Measurements from ENCODE around the gene TRIM56.
"Not testable (repeated sequence)": the region's sequence is repeated elsewhere in the genome, so short reads cannot be mapped to it uniquely, and the experiment has no call there.

TRIM56 gene

GRCh38 chr7:101112233-101112632, 27.0 kb downstream of the TRIM56 start:
- H3K9me3 Mint-ChIP-seq: no peaks in the 10 kb centered on the region
- peaks cover 13% of the 10 kb centered on the region for H3K27me3 Mint-ChIP-seq
- H3K27ac Mint-ChIP-seq: no peak overlapping the region
- ATAC-seq (ENCODE audit: low read depth) (no peak), DNase-seq (ENCODE audit: low spot score in 2 of 2) (no peak)
- H3K4me3 Mint-ChIP-seq: no peak overlapping the region
- H3K36me3 Mint-ChIP-seq: no peaks in the 10 kb centered on the region
- H3K4me1 Mint-ChIP-seq: no peaks in the 10 kb centered on the region

- H3K9me3 Mint-ChIP-seq; DNase-seq (ENCODE audit: low spot score in 2 of 2); H3K4me1 Mint-ChIP-seq; H3K27me3 Mint-ChIP-seq; H3K27ac Mint-ChIP-seq; H3K4me3 Mint-ChIP-seq; ATAC-seq (ENCODE audit: low read depth); H3K36me3 Mint-ChIP-seq: not testable (repeated sequence)
Observed at GRCh38 chr7:101113140-101113539, 27.9 kb downstream of the TRIM56 start.

GRCh38 chr7:101113836-101114235, 28.6 kb downstream of the TRIM56 start:
- no peak for ATAC-seq (ENCODE audit: low read depth)
- Mint-ChIP-seq H3K27me3 (peaks cover 15% of the 10 kb centered on the region), H3K36me3 (no peaks in the 10 kb centered on the region), H3K4me1 (no peaks in the 10 kb centered on the region), H3K27ac (no peak overlapping the region), H3K4me3 (no peak overlapping the region), H3K9me3 (no peaks in the 10 kb centered on the region)
- no peak for DNase-seq (ENCODE audit: low spot score in 2 of 2)

- H3K36me3 Mint-ChIP-seq: no peaks in the 10 kb centered on the region
- H3K4me1 Mint-ChIP-seq: no peaks in the 10 kb centered on the region
- H3K27me3 Mint-ChIP-seq: peaks cover 14% of the 10 kb centered on the region
- H3K27ac Mint-ChIP-seq: no peak overlapping the region
- no peak overlapping the region for H3K4me3 Mint-ChIP-seq
- no peak for DNase-seq (ENCODE audit: low spot score in 2 of 2)
- no peaks in the 10 kb centered on the region for H3K9me3 Mint-ChIP-seq
- ATAC-seq (ENCODE audit: low read depth): no peak
Observed at GRCh38 chr7:101114492-101114891, 29.2 kb downstream of the TRIM56 start.

- no peaks in the 10 kb centered on the region for H3K4me1 Mint-ChIP-seq
- peaks cover 19% of the 10 kb centered on the region for H3K27me3 Mint-ChIP-seq
- no peak for DNase-seq (ENCODE audit: low spot score in 2 of 2)
- no peak overlapping the region for H3K27ac Mint-ChIP-seq
- no peak overlapping the region for H3K4me3 Mint-ChIP-seq
- H3K36me3 Mint-ChIP-seq: no peaks in the 10 kb centered on the region
- no peaks in the 10 kb centered on the region for H3K9me3 Mint-ChIP-seq
- ATAC-seq (ENCODE audit: low read depth): no peak
Observed at GRCh38 chr7:101115215-101115614, 29.9 kb downstream of the TRIM56 start.

- ATAC-seq (ENCODE audit: low read depth) (no peak), DNase-seq (ENCODE audit: low spot score in 2 of 2) (no peak)
- Mint-ChIP-seq H3K27ac (no peak overlapping the region), H3K4me1 (peaks cover 4% of the 10 kb centered on the region), H3K9me3 (no peaks in the 10 kb centered on the region), H3K4me3 (no peak overlapping the region), H3K27me3 (peaks cover 23% of the 10 kb centered on the region), H3K36me3 (no peaks in the 10 kb centered on the region)
Observed at GRCh38 chr7:101116898-101117297, 31.6 kb downstream of the TRIM56 start.

GRCh38 chr7:101118856-101119255, 33.6 kb downstream of the TRIM56 start:
- H3K4me1 Mint-ChIP-seq: peaks cover 9% of the 10 kb centered on the region
- H3K4me3 Mint-ChIP-seq: no peak overlapping the region
- H3K36me3 Mint-ChIP-seq: no peaks in the 10 kb centered on the region
- no peak overlapping the region for H3K27ac Mint-ChIP-seq
- no peaks in the 10 kb centered on the region for H3K9me3 Mint-ChIP-seq
- H3K27me3 Mint-ChIP-seq: peaks cover 26% of the 10 kb centered on the region
- no peak for ATAC-seq (ENCODE audit: low read depth)
- DNase-seq (ENCODE audit: low spot score in 2 of 2): no peak

- Mint-ChIP-seq H3K36me3 (no peaks in the 10 kb centered on the region), H3K27ac (no peak overlapping the region), H3K4me3 (no peak overlapping the region), H3K27me3 (peaks cover 26% of the 10 kb centered on the region), H3K4me1 (peaks cover 9% of the 10 kb centered on the region), H3K9me3 (no peaks in the 10 kb centered on the region)
- ATAC-seq (ENCODE audit: low read depth) (no peak), DNase-seq (ENCODE audit: low spot score in 2 of 2) (no peak)
Observed at GRCh38 chr7:101119876-101120275, 34.6 kb downstream of the TRIM56 start.

- ATAC-seq (ENCODE audit: low read depth): no peak
- no peak overlapping the region for H3K27ac Mint-ChIP-seq
- peaks cover 25% of the 10 kb centered on the region for H3K27me3 Mint-ChIP-seq
- peaks cover 9% of the 10 kb centered on the region for H3K4me1 Mint-ChIP-seq
- H3K9me3 Mint-ChIP-seq: no peaks in the 10 kb centered on the region
- no peaks in the 10 kb centered on the region for H3K36me3 Mint-ChIP-seq
- DNase-seq (ENCODE audit: low spot score in 2 of 2): no peak
- no peak overlapping the region for H3K4me3 Mint-ChIP-seq
Observed at GRCh38 chr7:101120315-101120714, 35.0 kb downstream of the TRIM56 start.

- not testable (repeated sequence) for ATAC-seq (ENCODE audit: low read depth); H3K36me3 Mint-ChIP-seq; H3K9me3 Mint-ChIP-seq; DNase-seq (ENCODE audit: low spot score in 2 of 2)
- Mint-ChIP-seq H3K27ac (peak overlapping the region; percentile 43), H3K27me3 (peaks cover 31% of the 10 kb centered on the region), H3K4me1 (peaks cover 18% of the 10 kb centered on the region), H3K4me3 (peak overlapping the region; percentile 81)
Observed at GRCh38 chr7:101121631-101121990, 36.3 kb downstream of the TRIM56 start.

GRCh38 chr7:101121991-101122932, 37.0 kb downstream of the TRIM56 start:
- Mint-ChIP-seq H3K4me3 (peak overlapping the region; percentile 81), H3K27me3 (peaks cover 30% of the 10 kb centered on the region), H3K27ac (peak overlapping the region; percentile 43), H3K4me1 (peaks cover 24% of the 10 kb centered on the region), H3K36me3 (no peaks in the 10 kb centered on the region), H3K9me3 (no peaks in the 10 kb centered on the region)
- ATAC-seq (ENCODE audit: low read depth) (no peak), DNase-seq (ENCODE audit: low spot score in 2 of 2) (no peak)

GRCh38 chr7:101122933-101123702, 37.8 kb downstream of the TRIM56 start:
- peaks cover 32% of the 10 kb centered on the region for H3K27me3 Mint-ChIP-seq
- no peak overlapping the region for H3K4me3 Mint-ChIP-seq
- no peak for ATAC-seq (ENCODE audit: low read depth)
- no peaks in the 10 kb centered on the region for H3K9me3 Mint-ChIP-seq
- no peak overlapping the region for H3K27ac Mint-ChIP-seq
- no peaks in the 10 kb centered on the region for H3K36me3 Mint-ChIP-seq
- H3K4me1 Mint-ChIP-seq: peaks cover 31% of the 10 kb centered on the region
- no peak for DNase-seq (ENCODE audit: low spot score in 2 of 2)

GRCh38 chr7:101123703-101124068, 38.4 kb downstream of the TRIM56 start:
- DNase-seq (ENCODE audit: low spot score in 2 of 2) (no peak), ATAC-seq (ENCODE audit: low read depth) (no peak)
- Mint-ChIP-seq H3K27ac (no peak overlapping the region), H3K36me3 (no peaks in the 10 kb centered on the region), H3K4me1 (peaks cover 32% of the 10 kb centered on the region), H3K27me3 (peaks cover 30% of the 10 kb centered on the region), H3K9me3 (no peaks in the 10 kb centered on the region), H3K4me3 (no peak overlapping the region)

- DNase-seq (ENCODE audit: low spot score in 2 of 2): no peak
- H3K4me3 Mint-ChIP-seq: no peak overlapping the region
- ATAC-seq (ENCODE audit: low read depth): no peak
- peaks cover 30% of the 10 kb centered on the region for H3K27me3 Mint-ChIP-seq
- no peaks in the 10 kb centered on the region for H3K36me3 Mint-ChIP-seq
- H3K9me3 Mint-ChIP-seq: no peaks in the 10 kb centered on the region
- H3K4me1 Mint-ChIP-seq: peaks cover 32% of the 10 kb centered on the region
- no peak overlapping the region for H3K27ac Mint-ChIP-seq
Observed at GRCh38 chr7:101124376-101125056, 39.2 kb downstream of the TRIM56 start.
